Hematopoietic multipotent progenitor cell (in vitro differentiated cells): Measurements from ENCODE around the gene GNAS-AS1. TPM values are rescaled to one million over a fixed set of nuclear protein-coding genes. Genes with fewer than 3 reads are reported as not detected.

ENCODE experiments used
- DNase-seq, 3 donors: peaks; one replicate each; pipeline ENCODE4 v3.0.0-alpha.2; 2011 to 2015; ENCODE audit warnings: low read depth in 2 of 3, low spot score in 2 of 3
- total RNA-seq: library from RNA; depleted of rRNA; stranded (reverse); fragments of >200 nt; gene quantifications from one replicate; pipeline ENCODE4 v1.2.3, GENCODE V29; 2012

GNAS-AS1 gene
- total RNA-seq, 1 donor, result under 0.01 TPM

- no peak for DNase-seq
Observed at GRCh38 chr20:58813369-58813768, 37.3 kb downstream of the GNAS-AS1 start.

GRCh38 chr20:58811334-58811733 is 39.4 kb downstream of the GNAS-AS1 start:
- DNase-seq, result no peak

GRCh38 chr20:58810879-58811250 is 39.8 kb downstream of the GNAS-AS1 start:
- no peak for DNase-seq

GRCh38 chr20:58810116-58810878 is 40.4 kb downstream of the GNAS-AS1 start:
- DNase-seq, result no peak

GRCh38 chr20:58808271-58809046 is 42.2 kb downstream of the GNAS-AS1 start:
- no peak for DNase-seq

GRCh38 chr20:58807801-58808200 is 42.9 kb downstream of the GNAS-AS1 start:
- DNase-seq, result no peak

GRCh38 chr20:58803533-58803932 is 47.2 kb downstream of the GNAS-AS1 start:
- no peak for DNase-seq

- no peak for DNase-seq
Observed at GRCh38 chr20:58802061-58802460, 48.6 kb downstream of the GNAS-AS1 start.

GRCh38 chr20:58800134-58800871 is 50.4 kb downstream of the GNAS-AS1 start:
- DNase-seq, result no peak

- no peak for DNase-seq
Observed at GRCh38 chr20:58797371-58798338, 53.0 kb downstream of the GNAS-AS1 start.

- no peak for DNase-seq
Observed at GRCh38 chr20:58795923-58796245, 54.8 kb downstream of the GNAS-AS1 start.

- DNase-seq, result no peak
Observed at GRCh38 chr20:58795181-58795922, 55.4 kb downstream of the GNAS-AS1 start.

GRCh38 chr20:58794510-58795180 is 56.1 kb downstream of the GNAS-AS1 start:
- DNase-seq, result no peak

- DNase-seq, result no peak
Observed at GRCh38 chr20:58793512-58794420, 56.9 kb downstream of the GNAS-AS1 start.

- DNase-seq, result no peak
Observed at GRCh38 chr20:58792426-58792825, 58.3 kb downstream of the GNAS-AS1 start.

- no peak for DNase-seq
Observed at GRCh38 chr20:58791286-58791685, 59.4 kb downstream of the GNAS-AS1 start.

- DNase-seq, result no peak
Observed at GRCh38 chr20:58790454-58790853, 60.2 kb downstream of the GNAS-AS1 start.

GRCh38 chr20:58788896-58789544 is 61.7 kb downstream of the GNAS-AS1 start:
- DNase-seq, result no peak
